HG02571 (cell line): Measurements from ENCODE around the gene VPS13C.

Experiments
- ATAC-seq: cut with Tn5 transposase; IDR thresholded peaks from one replicate; pipeline ENCODE4 v1.9.1; 2021; ENCODE audit warnings: mild to moderate bottlenecking, moderate library complexity; ENCODE audit not compliant: unreplicated experiment

VPS13C gene

GRCh38 chr15:61827131-61827530 lies 233.1 kb downstream of the VPS13C start:
- ATAC-seq = no peak

GRCh38 chr15:61824291-61824690 lies 236.0 kb downstream of the VPS13C start:
- ATAC-seq = no peak

- no peak for ATAC-seq
Measured at GRCh38 chr15:61822511-61822910, 237.7 kb downstream of the VPS13C start.

GRCh38 chr15:61820951-61821350 lies 239.3 kb downstream of the VPS13C start:
- ATAC-seq = no peak

- ATAC-seq = no peak
Measured at GRCh38 chr15:61820212-61820611, 240.0 kb downstream of the VPS13C start.

GRCh38 chr15:61819386-61819785 lies 240.9 kb downstream of the VPS13C start:
- ATAC-seq = no peak

GRCh38 chr15:61818801-61819200 lies 241.4 kb downstream of the VPS13C start:
- no peak for ATAC-seq

- no peak for ATAC-seq
Measured at GRCh38 chr15:61816856-61817255, 243.4 kb downstream of the VPS13C start.

GRCh38 chr15:61815356-61816083 lies 244.7 kb downstream of the VPS13C start:
- ATAC-seq = no peak

- no peak for ATAC-seq
Measured at GRCh38 chr15:61812476-61812875, 247.8 kb downstream of the VPS13C start.

GRCh38 chr15:61811952-61812351 lies 248.3 kb downstream of the VPS13C start:
- no peak for ATAC-seq

GRCh38 chr15:61809216-61809615 lies 251.0 kb downstream of the VPS13C start:
- no peak for ATAC-seq

- no peak for ATAC-seq
Measured at GRCh38 chr15:61807281-61807929, 252.8 kb downstream of the VPS13C start.
